Measurements from ENCODE around the gene HOXB3. TPM values are rescaled to one million over a fixed set of nuclear protein-coding genes. Genes with fewer than 3 reads are reported as not detected.

HOXB3 gene
- total and polyA plus RNA-seq, 2 of the 4 experiments (the other 2 are of a cell fraction): 6.3 to 59.6 TPM

- peak overlapping the region; percentile 59 for H3K18ac ChIP-seq (ENCODE audit: low read depth, low read length)
- H2BK120ac ChIP-seq (ENCODE audit: low read depth, low read length): peak overlapping the region; percentile 93
- H3K9ac ChIP-seq (ENCODE audit: low read depth, low read length): peak overlapping the region; percentile 96
- TF ChIP-seq CEBPB (IDR thresholded peaks at IDR 0.05; ENCODE audit: low read depth, low read length) (no peak), CHD1 (IDR thresholded peaks at IDR 0.05; ENCODE audit: low read depth, low read length) (no peak), ELK1 (IDR thresholded peaks at IDR 0.05; ENCODE audit: borderline replicate concordance, low read depth, low read length) (no peak), NFE2L2 (IDR thresholded peaks at IDR 0.05; ENCODE audit: low read depth, low read length) (no peak), CTCF (conservative IDR thresholded peaks at IDR 0.05; ENCODE audit: low read depth, low read length) (no peak), RAD21 (IDR thresholded peaks at IDR 0.05; ENCODE audit: low read length) (no peak), MAZ (IDR thresholded peaks at IDR 0.05; ENCODE audit: borderline replicate concordance, low read depth, low read length) (no peak), BHLHE40 (IDR thresholded peaks at IDR 0.05; ENCODE audit: low read depth, low read length) (no peak), SMC3 (IDR thresholded peaks at IDR 0.05; ENCODE audit: low read depth, low read length) (no peak), MXI1 (IDR thresholded peaks at IDR 0.05; ENCODE audit: borderline replicate concordance, low read depth, low read length) (no peak), USF2 (IDR thresholded peaks at IDR 0.05; ENCODE audit: low read depth, low read length) (no peak), FOS (IDR thresholded peaks at IDR 0.05; ENCODE audit: low read depth, low read length) (no peak), RCOR1 (IDR thresholded peaks at IDR 0.05; ENCODE audit: insufficient replicate concordance, low read length) (no peak), RFX5 (IDR thresholded peaks at IDR 0.05; ENCODE audit: low read depth, low read length) (no peak), POLR2A (IDR thresholded peaks at IDR 0.05; ENCODE audit: low read depth, low read length) (no peak), MAFK (IDR thresholded peaks at IDR 0.05; ENCODE audit: low read depth, low read length) (no peak)
- dilution Hi-C loops (cut with HindIII; ENCODE audit: low sequenced_read_pairs, unreplicated experiment): no loop called here
- peak overlapping the region; percentile 99 for H3K23ac ChIP-seq (ENCODE audit: low read depth, low read length)
- peak overlapping the region; percentile 99 for H2BK5ac ChIP-seq (ENCODE audit: low read depth, low read length, poor library complexity, severe bottlenecking)
- H4K20me1 ChIP-seq (ENCODE audit: insufficient read depth, low read length): peaks cover 5% of the 10 kb centered on the region
- H2AK5ac ChIP-seq (ENCODE audit: low read depth, low read length): peak overlapping the region; percentile 23; the same call in 1 of the 2 replicates
- no TSS peak for BruUV-seq (replicated peaks)
- no peak overlapping the region; the same call in 2 of the 3 replicates for H2BK15ac ChIP-seq (ENCODE audit: low read depth, low read length)
- H3K4me2 ChIP-seq (ENCODE audit: low read depth, low read length): peak overlapping the region; percentile 96
- no peaks in the 10 kb centered on the region for H3K79me1 ChIP-seq (ENCODE audit: low read depth in 1 of 2, low read length in 2 of 2)
- ATAC-seq (ENCODE audit: low read depth) (no peak), DNase-seq (peak; percentile 64)
- no peak overlapping the region for H2AK9ac ChIP-seq (replicated peaks; ENCODE audit: low read depth, low read length, poor library complexity)
- H4K5ac ChIP-seq (ENCODE audit: low read depth, low read length): peak overlapping the region; percentile 71; the same call in 1 of the 2 replicates
- 6% methylated on average over 2 of the region's 7 CpGs; no CpG with 5 or more reads in 1 of the 2 experiments for WGBS, 2 experiments (ENCODE audit: extremely low coverage in 2 of 2, insufficient read length in 1 of 2)
- POLR2A ChIA-PET (ENCODE audit: unreplicated experiment): interaction anchor here (1.1 to 1.3 kb wide), 2 partner anchors 15 to 92 kb away, joined by 3 read pairs; no protein-coding TSS in a partner anchor
- CTCF ChIA-PET: no interaction called here
- peak overlapping the region; percentile 61 for H4K91ac ChIP-seq (ENCODE audit: insufficient read depth, low read depth, low read length)
- intact Hi-C loops (cut with micrococcal nuclease): loop anchor here (2.0 kb wide), 1 partner anchor 20 kb away; no protein-coding TSS in a partner anchor
- H3K14ac ChIP-seq (replicated peaks; ENCODE audit: low read depth, low read length): peak overlapping the region; percentile 100
- in situ Hi-C loops (cut with MboI; ENCODE audit: low sequenced_read_pairs): no loop called here
- peaks cover 54% of the 10 kb centered on the region for H3K36me3 ChIP-seq (ENCODE audit: control insufficient read depth, insufficient read depth, low read length)
- H3K56ac ChIP-seq (ENCODE audit: extremely low read depth, insufficient read depth, low read length): peak overlapping the region; percentile 91; the same call in 1 of the 2 replicates
- peak overlapping the region; percentile 77 to 78 for H4K8ac ChIP-seq (ENCODE audit: low read depth in 2 of 2, low read length in 2 of 2)
- H2BK20ac ChIP-seq (ENCODE audit: low read depth, low read length): peak overlapping the region; percentile 38; the same call in 1 of the 2 replicates
- peak overlapping the region; percentile 99 for H3K4ac ChIP-seq (ENCODE audit: low read depth, low read length)
- no peaks in the 10 kb centered on the region for H3K9me1 ChIP-seq (ENCODE audit: insufficient read depth, low read length)
- H3K27ac ChIP-seq (ENCODE audit: insufficient read depth, low read length): peak overlapping the region; percentile 99
- no peaks in the 10 kb centered on the region for H3K27me3 ChIP-seq (ENCODE audit: control insufficient read depth, insufficient read depth, low read length)
- no peak overlapping the region for H2AFZ ChIP-seq (replicated peaks; ENCODE audit: low read length, poor library complexity)
- no peaks in the 10 kb centered on the region for H3K9me3 ChIP-seq (ENCODE audit: control insufficient read depth, insufficient read depth, low read length)
- H3K4me1 ChIP-seq (ENCODE audit: control insufficient read depth, insufficient read depth, low read length): peaks cover 20% of the 10 kb centered on the region
- peak overlapping the region; percentile 31; the same call in 1 of the 2 replicates for H3K4me3 ChIP-seq (ENCODE audit: insufficient read depth, low read depth, low read length)
Observed at GRCh38 chr17:48575066-48575582, 14.9 kb downstream of the HOXB3 start.
